Activated CD4-positive, alpha-beta T cell treated with anti-CD3 and anti-CD28 coated beads for 36 hours (primary cell): ENCODE measurements around the gene GATM. TPM values are rescaled to one million over a fixed set of nuclear protein-coding genes. Genes with fewer than 3 reads are reported as not detected.

ENCODE experiments used
- ATAC-seq: fragments of 200-7000 bp; cut with Tn5 transposase; one replicate; pipeline ENCODE4 v1.10.0; 2021; ENCODE audit warnings: mild to moderate bottlenecking, moderate library complexity
- CTCF ChIA-PET: fragments of 350-600 bp; sonication (Branson Sonifier 250); formaldehyde crosslinking; loops from one replicate; lab custom pipeline; 2021; ENCODE audit warnings: antibody characterized with exemption; lab: Charles Lee
- POLR2A ChIA-PET: fragments of 350-600 bp; sonication (Branson Sonifier 250); formaldehyde crosslinking; loops from one replicate; lab custom pipeline; 2021; ENCODE audit warnings: antibody characterized with exemption, inconsistent platforms; lab: Charles Lee
- DNase-seq: peaks from one replicate; pipeline ENCODE4 v3.0.0-alpha.2; 2020
- H3K27ac Mint-ChIP-seq: one replicate; pipeline ENCODE4 v1.8.0; 2021; ENCODE audit warnings: mixed read lengths
- H3K27me3 Mint-ChIP-seq: one replicate; pipeline ENCODE4 v1.8.0; 2021; ENCODE audit warnings: mixed read lengths
- H3K36me3 Mint-ChIP-seq: one replicate; pipeline ENCODE4 v1.8.0; 2021; ENCODE audit warnings: low read depth, mixed read lengths
- H3K4me1 Mint-ChIP-seq: one replicate; pipeline ENCODE4 v1.8.0; 2021; ENCODE audit warnings: mixed read lengths
- H3K4me3 Mint-ChIP-seq: one replicate; pipeline ENCODE4 v1.8.0; 2021; ENCODE audit warnings: mild to moderate bottlenecking, moderate library complexity, mixed read lengths
- H3K9me3 Mint-ChIP-seq: one replicate; pipeline ENCODE4 v1.8.0; 2021; ENCODE audit warnings: low read depth, mixed read lengths
- intact Hi-C, 2 experiments: fragments of 100-400 bp; cut with DNase I in 1 of 2; cut with micrococcal nuclease in 1 of 2; formaldehyde crosslinking; loops; one replicate each; pipeline versions ENCODE4 v1.14.2 to v1.15.1; 2022 to 2024; cut with DNase I, micrococcal nuclease
- total RNA-seq, 2 experiments: library from RNA; stranded (reverse); gene quantifications; one replicate each; pipeline ENCODE4 v1.2.3, GENCODE V29; 2021

GATM gene, protein sequence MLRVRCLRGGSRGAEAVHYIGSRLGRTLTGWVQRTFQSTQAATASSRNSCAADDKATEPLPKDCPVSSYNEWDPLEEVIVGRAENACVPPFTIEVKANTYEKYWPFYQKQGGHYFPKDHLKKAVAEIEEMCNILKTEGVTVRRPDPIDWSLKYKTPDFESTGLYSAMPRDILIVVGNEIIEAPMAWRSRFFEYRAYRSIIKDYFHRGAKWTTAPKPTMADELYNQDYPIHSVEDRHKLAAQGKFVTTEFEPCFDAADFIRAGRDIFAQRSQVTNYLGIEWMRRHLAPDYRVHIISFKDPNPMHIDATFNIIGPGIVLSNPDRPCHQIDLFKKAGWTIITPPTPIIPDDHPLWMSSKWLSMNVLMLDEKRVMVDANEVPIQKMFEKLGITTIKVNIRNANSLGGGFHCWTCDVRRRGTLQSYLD
- total RNA-seq, result 1 to 10 TPM; 2.5 to 3.4 TPM

DNA sequence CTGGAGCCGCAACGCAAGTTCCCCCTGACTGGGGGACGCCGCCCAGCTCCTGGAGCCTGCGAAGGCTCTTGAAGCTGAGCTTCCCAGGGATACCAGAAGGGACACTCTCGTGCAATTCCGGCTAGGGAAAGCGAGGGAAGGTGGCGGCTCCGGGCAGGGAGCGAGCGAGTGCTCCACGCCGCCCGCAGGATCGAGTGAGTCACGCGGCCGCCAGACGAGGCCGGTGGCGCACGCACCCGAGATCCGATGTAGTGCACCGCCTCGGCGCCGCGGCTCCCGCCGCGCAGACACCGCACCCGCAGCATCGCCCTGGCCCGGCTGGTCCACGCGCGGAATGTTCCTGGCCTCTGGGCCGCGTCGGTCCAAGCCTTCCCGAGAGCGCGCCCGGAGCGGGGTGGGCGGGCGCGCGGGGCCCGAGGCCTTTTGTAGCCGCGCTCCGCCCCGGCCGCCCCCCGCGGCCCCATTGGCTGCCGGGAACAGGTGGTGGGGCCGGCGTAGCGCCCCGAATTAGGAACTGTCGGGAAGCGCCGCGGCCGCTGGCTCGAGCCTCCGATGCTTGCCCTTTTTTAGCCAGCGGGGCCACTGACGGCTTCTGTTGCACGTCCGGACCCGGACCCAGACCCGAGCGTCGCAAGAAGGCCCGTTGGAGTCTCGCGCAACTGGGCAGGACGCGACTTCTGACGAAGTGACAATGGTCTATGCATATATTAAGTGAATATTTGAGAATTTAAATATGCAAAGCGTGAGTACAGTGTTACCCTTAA, at the start of gene GATM:
Gene GATM (minus strand): TSS at position 396 of the 764 bp plus-strand sequence. CDS start 91 bp downstream, at position 305.
- peaks cover 3% of the 10 kb centered on the region for H3K36me3 Mint-ChIP-seq
- peaks cover 12% of the 10 kb centered on the region for H3K4me1 Mint-ChIP-seq
- H3K4me3 Mint-ChIP-seq, result peak within 1 kb of the TSS; percentile 66
- DNase-seq (peak; percentile 75), ATAC-seq (peak; percentile 88)
- H3K27ac Mint-ChIP-seq, result peak within 1 kb of the TSS; percentile 26
- ChIA-PET CTCF (interaction anchor here (0.6 to 2.8 kb wide), 5 partner anchors 8 to 84 kb away, joined by 3 to 8 read pairs (median 4); a partner anchor contains a TSS), POLR2A (interaction anchor here (0.5 kb wide), 1 partner anchor 88 kb away, joined by 3 read pairs; no protein-coding TSS in a partner anchor)
- no peaks in the 10 kb centered on the region for H3K9me3 Mint-ChIP-seq
- peaks cover 29% of the 10 kb centered on the region for H3K27me3 Mint-ChIP-seq
- intact Hi-C loops, result loop anchor here in 1 of 2 experiments (1.0 to 5.0 kb wide), 3 partner anchors 24 to 261 kb away; a partner anchor contains a TSS

DNA sequence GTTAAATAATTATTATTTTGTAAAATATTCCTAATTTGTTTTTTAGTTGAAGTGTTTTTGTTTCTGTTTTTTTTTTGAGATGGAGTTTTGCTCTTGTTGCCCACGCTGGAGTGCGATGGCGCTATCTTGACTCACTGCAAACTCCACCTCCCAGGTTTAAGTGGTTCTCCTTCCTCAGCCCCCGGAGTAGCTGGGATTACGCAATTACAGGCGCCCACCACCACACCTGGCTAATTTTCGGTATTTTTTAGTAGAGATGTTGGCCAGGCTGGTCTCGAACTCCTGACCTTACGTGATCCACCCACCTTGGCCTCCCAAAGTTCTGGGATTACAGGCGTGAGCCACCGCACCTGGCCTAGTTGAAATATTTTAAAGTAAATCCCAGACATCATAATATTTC, 48.7 kb upstream of the GATM start:
- no peak for DNase-seq
- POLR2A ChIA-PET, result no interaction called here
- no peak overlapping the region for H3K4me3 Mint-ChIP-seq
- ATAC-seq, result no peak
- H3K27ac Mint-ChIP-seq, result no peak overlapping the region
- H3K4me1 Mint-ChIP-seq, result peaks cover 2% of the 10 kb centered on the region
- H3K36me3 Mint-ChIP-seq, result peaks cover 3% of the 10 kb centered on the region
- peaks cover 5% of the 10 kb centered on the region for H3K27me3 Mint-ChIP-seq
- H3K9me3 Mint-ChIP-seq, result no peaks in the 10 kb centered on the region
- CTCF ChIA-PET, result interaction anchor here (2.2 kb wide), 1 partner anchor 31 kb away, joined by 10 read pairs; no protein-coding TSS in a partner anchor
- intact Hi-C loops, result no loop called here

DNA sequence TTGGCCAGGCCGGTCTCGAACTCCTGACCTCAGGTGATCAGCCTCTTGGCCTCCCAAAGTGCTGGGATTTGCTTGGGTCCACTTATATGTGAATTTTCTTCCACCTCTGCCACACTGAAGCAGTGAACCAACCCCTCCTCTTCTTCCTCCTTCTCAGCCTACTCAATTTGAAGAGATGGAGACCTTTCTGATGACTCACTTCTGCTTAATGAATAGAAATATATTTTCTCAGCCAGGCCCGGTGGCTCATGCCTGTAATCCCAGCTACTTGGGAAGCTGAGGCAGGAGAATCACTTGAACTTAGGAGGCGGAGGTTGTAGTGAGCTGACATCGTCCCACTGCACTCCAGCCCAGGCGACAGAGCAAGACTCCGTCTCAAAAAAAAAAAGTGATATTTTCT, 46.8 kb upstream of the GATM start:
- Mint-ChIP-seq H3K4me3 (no peak overlapping the region), H3K36me3 (peaks cover 12% of the 10 kb centered on the region), H3K27me3 (no peaks in the 10 kb centered on the region), H3K4me1 (no peaks in the 10 kb centered on the region), H3K9me3 (no peaks in the 10 kb centered on the region), H3K27ac (no peak overlapping the region)
- CTCF ChIA-PET, result interaction anchor here (1.7 to 2.2 kb wide), 2 partner anchors 32 to 186 kb away, joined by 7 to 10 read pairs; no protein-coding TSS in a partner anchor
- DNase-seq (no peak), ATAC-seq (no peak)
- POLR2A ChIA-PET, result no interaction called here
- intact Hi-C loops, result no loop called here

DNA sequence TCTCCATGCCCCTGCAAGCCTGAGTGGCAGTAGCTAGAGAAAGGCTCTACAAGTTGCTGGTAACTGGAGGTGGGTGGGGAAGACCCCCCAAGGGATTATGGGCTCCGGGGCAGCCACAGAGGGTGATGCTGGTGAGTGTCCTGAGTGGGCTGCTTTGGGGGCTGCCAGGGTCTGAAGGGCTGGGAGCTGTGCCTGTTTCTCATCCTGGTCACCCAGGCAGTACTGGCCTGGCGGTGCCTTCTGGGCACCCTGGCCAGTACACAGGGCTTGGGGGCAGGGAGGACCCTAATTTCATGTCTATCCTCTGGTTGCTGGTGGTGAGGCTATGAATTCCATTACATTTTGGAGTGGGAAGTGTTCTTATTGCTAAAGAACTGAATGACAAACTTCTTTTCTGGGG, 46.1 kb upstream of the GATM start:
- no peak for ATAC-seq
- CTCF ChIA-PET, result interaction anchor here (1.0 to 2.2 kb wide), 3 partner anchors 9 to 193 kb away, joined by 3 to 7 read pairs (median 3); no protein-coding TSS in a partner anchor
- H3K4me3 Mint-ChIP-seq, result no peak overlapping the region
- no peaks in the 10 kb centered on the region for H3K27me3 Mint-ChIP-seq
- H3K4me1 Mint-ChIP-seq, result no peaks in the 10 kb centered on the region
- no peak overlapping the region for H3K27ac Mint-ChIP-seq
- no peak for DNase-seq
- peaks cover 15% of the 10 kb centered on the region for H3K36me3 Mint-ChIP-seq
- POLR2A ChIA-PET, result no interaction called here
- intact Hi-C loops, result loop anchor here in 1 of 2 experiments (5.0 kb wide), 1 partner anchor 33 kb away; no protein-coding TSS in a partner anchor
- H3K9me3 Mint-ChIP-seq, result no peaks in the 10 kb centered on the region

DNA sequence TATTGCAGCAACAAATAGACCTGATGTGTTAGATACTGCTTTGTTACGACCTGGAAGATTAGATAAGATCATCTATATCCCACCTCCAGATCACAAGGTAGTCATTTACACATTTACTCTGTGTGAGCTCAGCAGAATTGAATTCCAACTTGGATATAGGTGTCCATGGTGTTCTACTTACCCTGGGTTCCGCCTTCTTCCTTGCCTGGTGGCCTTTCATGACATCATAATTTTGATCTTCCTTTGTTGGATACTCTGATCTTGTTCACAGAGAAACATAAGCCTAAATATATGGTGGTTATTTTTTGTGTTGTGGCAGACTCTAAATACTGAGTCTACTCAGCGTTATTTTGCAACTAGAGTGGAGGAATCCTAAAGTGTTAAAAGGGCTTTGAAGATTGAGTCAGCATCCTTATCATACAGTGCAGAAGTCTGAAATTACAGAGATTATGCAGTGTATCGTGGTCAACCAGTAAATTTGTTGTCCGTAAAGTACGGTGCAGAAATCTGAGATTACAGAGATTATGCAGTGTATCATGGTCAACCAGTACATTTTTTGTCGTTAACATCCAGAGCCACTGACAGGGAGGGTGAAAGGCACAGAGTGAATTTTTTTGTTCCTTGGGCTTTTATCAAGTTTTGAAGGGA, 39.1 kb upstream of the GATM start:
- Mint-ChIP-seq H3K9me3 (no peaks in the 10 kb centered on the region), H3K4me3 (no peak overlapping the region), H3K27me3 (no peaks in the 10 kb centered on the region), H3K4me1 (peaks cover 20% of the 10 kb centered on the region), H3K36me3 (peaks cover 60% of the 10 kb centered on the region), H3K27ac (no peak overlapping the region)
- DNase-seq (no peak), ATAC-seq (no peak)
- CTCF ChIA-PET, result interaction anchor here (0.6 to 1.4 kb wide), 6 partner anchors 12 to 290 kb away, joined by 3 to 5 read pairs (median 3); no protein-coding TSS in a partner anchor
- POLR2A ChIA-PET, result no interaction called here
- intact Hi-C loops, result no loop called here

DNA sequence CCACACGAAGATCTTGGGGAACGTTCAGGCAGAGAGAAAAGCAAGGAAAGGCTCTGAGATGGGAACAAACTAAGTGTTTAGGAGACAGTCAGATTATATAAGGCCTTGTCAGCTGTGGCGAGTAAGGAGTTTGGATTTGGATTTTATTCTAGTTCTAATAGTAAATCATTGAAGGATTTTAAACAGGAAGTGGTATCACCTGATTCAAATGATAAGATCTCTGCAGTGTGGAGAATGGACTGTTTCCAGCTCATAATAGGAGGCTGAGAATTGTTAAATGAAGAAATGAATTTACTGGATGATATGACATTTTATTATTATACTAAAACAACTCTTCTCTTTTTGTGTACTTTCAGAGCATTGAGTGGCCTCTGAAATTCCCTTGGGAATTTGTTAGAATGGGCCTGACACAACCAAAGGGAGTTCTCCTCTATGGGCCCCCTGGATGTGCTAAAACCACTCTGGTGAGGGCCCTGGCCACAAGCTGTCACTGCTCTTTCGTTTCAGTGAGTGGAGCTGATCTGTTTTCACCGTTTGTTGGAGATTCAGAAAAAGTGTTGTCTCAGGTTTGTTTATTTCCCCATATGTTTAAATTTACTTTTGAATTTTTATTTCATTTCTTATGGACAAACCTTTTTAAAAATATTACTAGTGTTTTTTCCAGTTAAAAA, 36.0 kb upstream of the GATM start:
- Mint-ChIP-seq H3K27me3 (no peaks in the 10 kb centered on the region), H3K4me3 (no peak overlapping the region), H3K4me1 (peaks cover 20% of the 10 kb centered on the region), H3K9me3 (no peaks in the 10 kb centered on the region), H3K27ac (peak overlapping the region; percentile 7), H3K36me3 (peaks cover 57% of the 10 kb centered on the region)
- ChIA-PET CTCF (interaction anchor here (0.8 to 2.0 kb wide), 6 partner anchors 15 to 287 kb away, joined by 3 to 13 read pairs (median 7); no protein-coding TSS in a partner anchor), POLR2A (interaction anchor here (0.8 kb wide), 1 partner anchor 11 kb away, joined by 3 read pairs; no protein-coding TSS in a partner anchor)
- DNase-seq (no peak), ATAC-seq (no peak)
- intact Hi-C loops, result no loop called here

DNA sequence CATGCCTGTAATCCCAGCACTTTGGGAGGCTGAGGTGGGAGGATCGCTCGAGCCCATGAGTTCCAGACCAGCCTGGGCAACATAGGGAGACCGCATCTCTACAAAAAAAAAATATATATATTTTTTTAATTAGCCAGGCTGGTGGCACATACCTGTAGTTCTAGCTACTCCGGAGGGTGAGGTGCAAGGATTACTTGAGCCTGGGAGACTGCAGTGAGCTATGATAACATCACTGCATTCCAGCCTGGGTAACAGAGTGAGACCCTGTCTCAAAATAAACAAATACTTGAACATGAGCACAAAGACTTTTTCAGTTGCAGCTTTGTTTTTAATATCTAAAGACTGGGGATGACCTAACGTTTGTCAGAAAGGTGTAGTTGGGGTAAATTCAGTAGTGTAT, 31.3 kb upstream of the GATM start:
- ChIA-PET POLR2A (no interaction called here), CTCF (interaction anchor here (0.6 to 0.9 kb wide), 3 partner anchors 44 to 198 kb away, joined by 3 to 4 read pairs (median 4); no protein-coding TSS in a partner anchor)
- ATAC-seq (no peak), DNase-seq (no peak)
- no peaks in the 10 kb centered on the region for H3K27me3 Mint-ChIP-seq
- H3K4me1 Mint-ChIP-seq, result peaks cover 46% of the 10 kb centered on the region
- no peak overlapping the region for H3K27ac Mint-ChIP-seq
- H3K4me3 Mint-ChIP-seq, result no peak overlapping the region
- no peaks in the 10 kb centered on the region for H3K9me3 Mint-ChIP-seq
- intact Hi-C loops, result no loop called here
- H3K36me3 Mint-ChIP-seq, result peaks cover 54% of the 10 kb centered on the region

DNA sequence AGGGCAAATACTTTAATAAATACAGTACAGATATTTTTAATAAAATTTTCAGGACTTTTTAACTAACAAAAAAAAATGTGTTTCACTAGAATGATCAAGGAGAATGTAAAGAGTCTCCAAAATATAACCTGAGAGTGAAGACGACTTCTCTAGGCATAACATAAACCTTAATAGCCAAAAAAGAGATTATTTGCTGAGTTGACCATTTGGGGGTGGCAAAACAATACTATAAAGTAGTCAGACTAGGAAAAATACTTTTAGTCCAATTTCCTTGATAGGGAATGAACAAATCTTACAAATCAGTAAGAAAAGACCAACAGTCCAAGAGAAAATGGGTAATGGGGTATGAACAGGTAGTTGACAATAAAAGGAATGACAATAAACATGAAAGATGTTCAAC, 29.4 kb upstream of the GATM start:
- no peak overlapping the region for H3K4me3 Mint-ChIP-seq
- no peak overlapping the region for H3K27ac Mint-ChIP-seq
- ChIA-PET CTCF (interaction anchor here (1.6 kb wide), 1 partner anchor 22 kb away, joined by 6 read pairs; no protein-coding TSS in a partner anchor), POLR2A (no interaction called here)
- no peak for DNase-seq
- H3K27me3 Mint-ChIP-seq, result no peaks in the 10 kb centered on the region
- no peaks in the 10 kb centered on the region for H3K9me3 Mint-ChIP-seq
- intact Hi-C loops, result no loop called here
- H3K4me1 Mint-ChIP-seq, result peaks cover 33% of the 10 kb centered on the region
- ATAC-seq, result no peak
- peaks cover 46% of the 10 kb centered on the region for H3K36me3 Mint-ChIP-seq

DNA sequence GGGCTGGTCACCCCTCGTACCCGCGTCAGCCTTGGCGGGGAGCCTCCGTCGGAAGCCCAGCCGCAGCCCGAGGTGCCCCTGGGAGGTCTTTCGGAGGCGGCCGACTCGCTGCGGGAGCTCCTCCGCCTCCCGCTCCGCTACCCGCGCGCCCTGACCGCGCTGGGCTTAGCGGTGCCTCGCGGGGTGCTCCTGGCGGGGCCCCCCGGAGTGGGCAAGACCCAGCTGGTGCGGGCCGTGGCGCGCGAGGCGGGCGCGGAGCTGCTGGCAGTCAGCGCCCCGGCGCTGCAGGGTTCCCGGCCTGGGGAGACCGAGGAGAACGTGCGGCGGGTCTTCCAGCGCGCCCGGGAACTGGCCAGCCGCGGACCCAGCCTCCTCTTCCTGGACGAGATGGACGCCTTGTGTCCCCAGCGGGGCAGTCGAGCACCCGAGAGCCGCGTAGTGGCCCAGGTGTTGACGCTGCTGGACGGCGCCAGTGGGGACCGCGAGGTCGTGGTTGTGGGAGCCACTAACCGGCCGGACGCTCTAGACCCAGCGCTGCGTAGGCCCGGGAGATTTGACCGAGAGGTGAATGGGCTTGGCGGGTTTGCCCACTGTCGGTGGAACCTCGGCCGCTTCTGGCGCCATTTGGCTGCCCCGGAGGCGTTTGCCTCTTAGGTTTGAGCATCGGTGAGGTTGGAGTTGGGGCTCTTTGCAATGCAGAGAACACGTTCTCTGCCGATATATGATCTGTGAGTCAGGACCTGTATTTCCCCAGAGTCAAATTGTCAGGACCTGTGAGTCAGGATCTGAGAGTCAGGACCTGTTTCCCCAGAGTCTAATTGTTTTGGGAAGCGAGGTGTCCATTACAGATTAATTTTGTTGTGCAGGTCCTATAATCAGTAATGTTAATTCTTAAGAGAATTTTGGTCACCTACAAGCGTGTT, 24.9 kb upstream of the GATM start:
- H3K27me3 Mint-ChIP-seq, result no peaks in the 10 kb centered on the region
- CTCF ChIA-PET, result interaction anchor here (0.6 to 5.8 kb wide), 18 partner anchors 10 to 240 kb away, joined by 3 to 48 read pairs (median 5); partner anchors contain the start of gene BLOC1S6
- peak; percentile 19 for ATAC-seq

More for the DNA sequence above, 24.9 kb upstream of the GATM start:
- POLR2A ChIA-PET, result interaction anchor here (0.5 to 2.0 kb wide), 8 partner anchors 10 to 240 kb away, joined by 3 to 23 read pairs (median 5); partner anchors contain the start of genes BLOC1S6 and SHF
- intact Hi-C loops, result loop anchor here (1.0 to 5.0 kb wide), 16 partner anchors 25 to 976 kb away; partner anchors contain the start of genes BLOC1S6 (in 2 of the 2), B2M (in 1 of the 2), CTDSPL2 (in 1 of the 2) and GATM (in 1 of the 2)
- peak overlapping the region; percentile 98 for H3K4me3 Mint-ChIP-seq
- peaks cover 32% of the 10 kb centered on the region for H3K4me1 Mint-ChIP-seq
- peak overlapping the region; percentile 83 for H3K27ac Mint-ChIP-seq
- peak; percentile 56 for DNase-seq
- H3K36me3 Mint-ChIP-seq, result peaks cover 20% of the 10 kb centered on the region
- H3K9me3 Mint-ChIP-seq, result no peaks in the 10 kb centered on the region
